ENCODE measurements around the gene FAM76B.
A peak's percentile ranks its signal among the peaks of the same experiment; 100 is the strongest.

Gene FAM76B

DNA sequence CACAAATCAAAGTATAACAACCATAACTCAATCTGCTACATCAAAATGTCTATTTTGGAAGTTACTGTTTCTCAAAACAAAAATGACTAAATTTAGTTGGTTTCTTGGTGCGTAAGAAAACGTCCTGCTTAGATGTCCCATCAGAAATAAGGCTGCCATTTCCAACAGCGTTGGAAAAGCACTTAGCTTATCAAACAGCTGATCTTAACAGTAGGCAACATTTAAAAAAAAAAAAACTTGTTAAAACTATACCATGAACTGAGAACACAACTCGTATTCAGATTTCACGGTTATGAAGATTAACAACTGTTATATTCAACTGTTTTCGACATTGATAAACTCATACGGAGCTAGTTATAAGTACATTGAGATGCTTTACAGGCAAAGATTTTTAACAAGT is 3.1 kb upstream of the FAM76B start:
- no peak for DNase-seq (ENCODE audit: extremely low read depth in 1 of 2, low read depth in 1 of 2)

DNA sequence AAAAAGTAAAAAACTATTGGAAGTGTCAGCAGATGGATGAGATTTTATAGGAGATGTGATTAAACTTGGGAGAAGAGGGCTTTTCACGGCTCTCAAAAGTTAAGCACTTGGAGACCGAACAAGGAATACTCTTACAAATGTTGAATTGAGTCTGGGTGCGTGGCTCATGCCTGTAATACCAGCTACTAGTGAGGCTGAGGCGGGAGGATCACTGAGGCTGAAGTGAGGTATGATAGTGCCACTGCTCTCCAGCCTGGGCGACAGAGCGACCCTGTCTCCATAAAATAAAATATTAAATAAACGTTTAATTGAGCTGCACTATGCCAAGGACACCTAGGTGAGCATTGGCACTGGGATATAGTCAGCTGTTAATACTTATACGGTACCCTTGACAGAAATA is 2.6 kb upstream of the FAM76B start:
- no peak for DNase-seq (ENCODE audit: extremely low read depth in 1 of 2, low read depth in 1 of 2)

DNA sequence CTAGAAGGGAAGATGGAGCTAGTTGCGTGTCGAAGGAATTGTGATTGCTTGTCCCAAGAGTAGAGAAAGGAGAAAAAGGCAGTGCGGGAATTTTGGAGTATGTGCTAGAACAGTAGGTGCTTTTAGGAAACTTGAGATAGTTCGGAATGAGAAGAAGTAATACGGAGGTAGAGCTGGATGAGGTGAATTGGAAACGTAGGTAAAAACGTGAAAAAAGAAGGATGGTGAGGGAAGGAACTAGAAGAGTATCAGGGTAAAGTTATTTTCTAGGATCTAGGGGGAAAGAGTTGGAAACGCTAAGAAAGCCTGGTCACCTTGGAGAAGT is 2.1 kb upstream of the FAM76B start:
- DNase-seq (ENCODE audit: extremely low read depth in 1 of 2, low read depth in 1 of 2): no peak

DNA sequence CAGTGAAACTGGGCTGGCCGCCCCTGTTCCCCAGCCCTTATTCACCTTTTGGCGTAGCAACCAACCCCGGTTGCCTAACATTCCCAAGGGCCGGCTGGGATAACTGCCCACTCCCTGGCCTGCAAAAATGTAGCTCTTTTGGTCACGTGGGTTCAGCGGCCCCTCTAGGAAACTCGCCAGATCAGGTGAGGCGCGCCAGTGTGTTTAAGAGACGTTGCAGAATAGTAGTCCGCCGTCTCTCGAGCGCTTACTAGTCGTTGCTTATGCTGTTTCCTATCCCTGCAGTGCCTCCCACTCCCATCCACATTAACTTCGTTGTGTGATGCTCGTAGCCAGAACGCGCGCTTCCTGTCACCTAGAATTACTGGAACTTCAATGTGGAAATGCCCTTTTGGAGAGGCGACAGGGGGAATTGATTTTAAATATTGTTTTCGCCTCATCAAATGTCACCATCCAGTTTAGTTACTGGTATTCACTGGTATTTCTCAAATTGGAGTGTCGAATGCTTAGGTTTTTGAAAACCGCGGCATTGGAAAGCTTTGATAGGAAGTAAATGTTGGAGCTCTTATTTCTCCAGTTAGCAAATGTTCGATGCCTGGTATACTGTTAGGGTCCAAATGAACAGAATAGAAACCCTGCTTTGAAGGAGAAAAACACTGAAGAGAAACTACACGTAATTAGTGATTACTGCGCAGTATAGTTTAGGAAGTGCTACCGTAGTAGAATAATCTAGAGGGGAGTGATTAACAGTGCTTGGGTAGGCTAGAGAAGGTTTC is 1.5 kb upstream of the FAM76B start:
- DNase-seq (ENCODE audit: extremely low read depth in 1 of 2, low read depth in 1 of 2): peak; percentile 10 to 44

DNA sequence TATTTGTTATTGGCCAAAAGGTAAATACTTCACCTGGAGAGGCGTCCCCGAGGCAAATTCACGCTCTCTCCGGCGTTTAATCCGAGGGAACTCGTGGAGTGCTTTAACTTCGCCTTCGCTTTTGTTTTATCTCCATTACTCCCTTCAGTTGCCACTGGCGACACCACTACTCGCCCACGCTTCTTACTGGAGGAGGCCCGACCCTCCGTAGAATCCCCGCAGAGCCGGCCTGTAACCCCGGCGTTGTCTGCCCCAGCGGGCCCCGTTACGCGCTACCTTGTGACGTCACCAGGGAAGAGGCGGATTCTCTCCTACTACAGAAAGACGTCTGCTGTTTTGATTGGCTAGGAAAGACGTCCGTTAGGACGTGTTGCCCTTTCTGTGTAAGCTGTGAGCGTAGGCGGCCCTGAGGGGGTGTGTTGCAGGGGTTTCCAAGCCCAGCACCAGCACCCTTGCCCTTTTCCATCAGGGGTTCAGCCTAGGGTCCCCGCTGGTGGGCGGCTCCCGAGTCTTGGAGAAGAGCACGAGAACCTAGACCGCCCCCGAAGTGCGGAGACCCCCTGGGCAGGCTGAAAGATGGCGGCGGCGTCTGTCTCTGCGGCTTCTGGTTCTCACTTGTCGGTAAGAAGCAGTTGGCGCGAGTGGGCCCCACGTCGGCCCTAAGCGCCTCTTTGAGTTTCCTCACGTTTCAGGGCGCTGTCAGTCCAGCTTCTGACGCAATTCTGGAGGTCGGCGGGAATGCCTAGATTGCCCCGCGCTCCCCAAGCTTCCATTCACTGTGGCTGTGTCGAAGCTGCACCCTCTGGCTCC is 746 bp upstream of the FAM76B start, which contains the start of gene CEP57:
CEP57 (plus strand) TSS at position 376 of the 810 bp plus-strand sequence; CDS start at position 577, 201 bp downstream.
- peak; percentile 83 to 96 for DNase-seq (ENCODE audit: extremely low read depth in 1 of 2, low read depth in 1 of 2)

DNA sequence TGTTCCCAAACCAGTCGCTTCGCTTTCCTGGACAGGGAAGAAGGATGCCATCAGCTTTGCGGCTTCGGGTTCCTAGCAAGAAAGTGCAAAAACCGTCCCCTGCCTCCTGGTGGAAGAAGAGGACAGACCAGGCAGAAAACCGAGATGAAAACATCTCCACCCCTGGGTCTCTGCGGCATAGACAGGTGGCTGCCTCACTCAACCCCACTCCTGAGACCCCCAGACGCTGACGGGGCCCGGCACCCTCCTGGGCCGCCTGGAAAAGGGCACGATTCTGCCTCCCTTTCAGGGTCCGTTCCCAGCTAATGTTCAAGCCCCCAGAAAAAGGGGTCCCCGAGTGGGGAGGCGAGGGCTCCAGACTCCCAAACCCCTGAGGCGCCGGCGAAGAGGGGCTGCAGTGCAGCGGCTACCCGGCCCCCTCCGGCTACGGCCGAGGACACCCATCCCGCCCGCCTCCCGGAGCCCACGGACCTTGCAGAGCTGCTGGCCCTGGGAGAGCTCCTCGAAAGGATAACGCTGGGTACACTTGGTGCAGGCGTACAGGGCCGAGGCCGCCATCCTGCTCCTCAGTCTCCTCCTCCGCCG is 569 bp downstream of the FAM76B start:
- no peak for DNase-seq (ENCODE audit: extremely low read depth in 1 of 2, low read depth in 1 of 2)

DNA sequence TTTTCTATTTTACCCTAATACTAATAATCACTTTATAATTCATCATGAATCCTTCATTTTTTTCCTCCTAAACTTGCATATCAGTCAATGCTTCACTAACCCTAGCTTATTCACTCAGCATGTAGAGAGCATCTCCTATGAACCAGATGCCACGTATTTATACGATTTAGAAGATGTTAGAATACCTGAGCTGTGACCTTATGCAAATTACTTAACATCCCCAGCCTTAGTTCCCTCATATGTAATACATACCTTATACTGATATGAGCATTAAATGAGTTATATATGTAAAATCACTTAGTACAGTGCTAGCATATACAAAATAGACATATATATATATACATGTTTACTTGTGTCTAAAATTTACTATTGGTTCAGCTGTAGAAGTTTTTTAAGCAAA is 9.0 kb downstream of the FAM76B start:
- DNase-seq (ENCODE audit: extremely low read depth in 1 of 2, low read depth in 1 of 2): no peak

DNA sequence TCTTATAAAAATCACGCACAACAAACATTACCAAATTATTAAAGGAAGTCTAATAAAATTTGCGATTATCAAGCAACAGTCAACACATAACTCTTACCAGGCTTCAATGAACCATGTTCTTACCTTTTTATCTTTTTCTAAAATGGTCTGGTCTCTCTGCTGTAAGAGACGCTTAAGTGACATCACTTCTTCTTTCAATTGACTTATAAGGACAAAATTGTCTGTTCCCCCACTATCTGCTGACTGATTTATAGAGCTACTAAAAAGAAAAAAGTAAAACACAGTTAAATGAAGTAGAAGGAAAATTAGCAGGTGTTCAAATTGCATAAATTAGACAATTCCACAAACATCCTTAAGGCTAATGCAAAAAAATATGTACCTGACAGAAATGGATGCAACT is 10.9 kb downstream of the FAM76B start:
- no peak for DNase-seq (ENCODE audit: extremely low read depth in 1 of 2, low read depth in 1 of 2)

DNA sequence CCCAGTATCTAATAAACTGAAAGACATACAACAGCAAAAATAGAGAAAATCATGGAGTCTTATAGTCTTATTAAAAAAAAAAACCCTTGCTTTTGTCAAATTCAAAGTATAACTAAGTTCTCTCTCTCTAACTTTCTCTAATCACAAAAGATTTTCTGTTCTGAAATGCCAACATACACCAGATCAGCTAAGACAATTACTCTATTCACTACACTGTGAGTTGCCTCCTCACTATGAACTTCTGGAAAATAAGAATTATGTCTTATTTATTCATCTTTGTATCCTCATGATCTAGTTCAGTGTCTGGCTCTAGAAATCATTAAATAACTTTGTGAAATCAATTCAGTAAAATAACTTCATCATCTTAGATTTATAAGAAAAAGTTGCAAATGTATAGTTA is 12.7 kb downstream of the FAM76B start:
- DNase-seq (ENCODE audit: extremely low read depth in 1 of 2, low read depth in 1 of 2): no peak

DNA sequence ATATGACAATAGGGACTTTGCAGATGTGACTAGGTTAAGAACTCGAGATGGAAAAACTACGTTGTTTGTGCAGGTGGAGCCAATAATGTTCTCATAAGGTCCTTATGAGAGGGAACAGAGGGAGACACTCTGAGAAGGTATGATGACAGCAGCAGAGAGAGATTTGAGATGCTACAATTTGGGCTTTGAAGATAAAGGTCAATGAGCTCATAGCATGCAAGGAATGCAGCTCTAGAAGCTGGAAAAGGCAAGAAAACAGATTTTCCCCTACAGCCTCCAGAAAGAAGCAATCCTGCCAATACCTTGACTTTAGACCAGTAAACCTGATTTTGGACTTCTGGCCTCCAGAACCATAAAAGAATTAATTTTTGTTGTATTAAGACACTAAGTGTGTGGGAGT is 21.1 kb downstream of the FAM76B start:
- DNase-seq (ENCODE audit: extremely low read depth in 1 of 2, low read depth in 1 of 2): no peak

DNA sequence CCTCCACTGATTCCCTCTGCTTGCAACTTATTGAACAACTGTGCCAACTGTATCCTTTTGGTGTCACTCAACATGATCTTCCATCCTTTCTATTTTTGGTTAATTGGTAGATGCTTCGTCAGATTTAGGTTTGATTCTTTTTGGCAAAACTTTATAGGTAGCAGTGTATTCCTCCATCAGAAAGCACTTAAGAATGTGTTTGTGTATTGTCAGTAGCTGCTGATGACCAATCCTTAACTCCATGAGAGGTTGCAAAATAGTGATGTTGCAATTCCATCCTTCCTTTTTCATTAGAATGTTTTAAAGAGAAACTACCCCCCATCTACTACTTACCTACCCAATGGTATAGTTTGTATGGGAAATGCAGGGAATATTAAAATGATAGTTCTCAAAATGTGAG is 22.1 kb downstream of the FAM76B start:
- DNase-seq (ENCODE audit: extremely low read depth in 1 of 2, low read depth in 1 of 2): no peak

DNA sequence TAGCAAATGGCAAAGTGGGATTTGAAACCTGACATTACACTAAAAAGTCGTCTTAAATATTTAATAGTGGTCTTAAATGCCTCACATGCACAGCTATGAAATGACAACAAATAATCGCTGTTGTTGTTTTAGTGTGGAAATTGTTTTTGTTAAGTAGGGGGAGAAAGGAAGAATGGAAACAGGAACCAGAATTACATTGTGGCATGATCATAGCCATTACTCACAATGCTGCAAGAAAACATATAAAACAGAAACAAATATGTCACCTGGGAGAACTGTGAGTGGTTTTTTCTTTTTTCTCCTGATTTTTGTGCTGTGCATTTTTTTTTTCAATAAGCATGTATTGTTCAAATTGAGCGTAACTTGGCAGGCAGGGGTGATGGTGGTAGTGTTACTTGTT is 22.9 kb downstream of the FAM76B start:
- no peak for DNase-seq (ENCODE audit: extremely low read depth in 1 of 2, low read depth in 1 of 2)

DNA sequence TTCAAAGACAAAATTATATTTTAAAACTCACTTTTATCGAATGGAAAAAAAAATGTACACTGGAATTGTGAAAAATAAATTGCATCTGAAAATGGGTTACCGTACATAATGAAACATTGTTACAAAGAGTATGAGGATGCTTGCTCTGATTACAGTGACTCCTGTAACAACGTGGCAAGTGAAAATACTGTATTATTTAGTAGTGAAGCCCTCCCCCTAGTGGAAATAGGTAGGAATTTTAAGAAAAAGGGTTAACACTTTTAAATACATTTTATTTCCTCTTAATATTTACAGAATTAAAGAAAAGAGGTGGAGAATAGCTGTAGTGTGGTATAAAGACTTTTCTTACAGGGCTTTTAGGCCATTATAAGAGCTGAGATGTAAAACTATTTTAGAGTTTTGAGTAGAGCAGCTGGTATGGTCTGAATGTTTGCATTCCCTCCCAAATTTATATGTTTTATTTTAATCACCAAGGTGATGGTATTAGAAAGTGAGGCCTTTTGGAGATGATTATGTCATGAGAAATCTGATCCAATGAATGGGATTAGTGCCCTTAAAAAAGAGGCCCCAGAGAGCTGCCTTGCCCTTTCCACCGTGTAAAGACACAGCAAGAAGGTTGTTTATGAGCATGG is 25.2 kb downstream of the FAM76B start:
- DNase-seq (ENCODE audit: extremely low read depth in 1 of 2, low read depth in 1 of 2): no peak

DNA sequence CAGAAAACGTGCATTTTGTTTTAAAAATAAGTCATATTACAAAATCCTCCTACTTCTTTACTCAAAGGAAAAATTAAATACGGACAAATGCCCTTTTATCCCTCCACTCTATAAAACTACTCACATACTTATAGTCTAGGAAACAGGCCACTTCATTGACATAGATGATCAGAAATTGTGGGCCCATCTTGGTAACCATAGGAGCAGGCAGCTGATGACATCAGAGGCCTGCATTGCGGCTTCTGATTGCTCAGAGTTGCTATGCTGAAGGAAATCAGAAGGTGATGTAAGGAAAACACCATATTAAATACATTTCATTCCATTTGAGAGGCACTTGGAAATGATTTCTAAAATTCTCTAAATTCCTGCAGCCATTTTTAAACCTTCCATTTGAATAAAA is 27.0 kb downstream of the FAM76B start:
- no peak for DNase-seq (ENCODE audit: extremely low read depth in 1 of 2, low read depth in 1 of 2)

DNA sequence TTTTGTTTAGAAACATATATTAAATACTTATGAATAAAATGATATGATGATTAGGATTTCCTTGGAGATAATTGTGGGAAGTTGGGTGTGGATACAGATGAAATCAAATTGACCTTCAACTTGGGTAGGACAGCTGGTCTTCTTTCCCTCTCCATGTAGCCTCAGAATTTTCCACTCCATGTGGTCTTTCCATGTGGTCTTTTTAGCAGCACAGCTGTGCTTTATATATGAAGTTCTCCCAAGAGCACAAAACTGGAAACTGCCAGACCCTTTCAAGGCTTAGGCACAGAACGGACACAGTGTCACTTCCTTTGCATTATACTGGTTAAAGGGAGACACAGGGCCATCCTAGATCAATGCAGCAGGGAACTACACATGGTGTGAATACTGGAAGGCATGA is 28.6 kb downstream of the FAM76B start:
- no peak for DNase-seq (ENCODE audit: extremely low read depth in 1 of 2, low read depth in 1 of 2)

DNA sequence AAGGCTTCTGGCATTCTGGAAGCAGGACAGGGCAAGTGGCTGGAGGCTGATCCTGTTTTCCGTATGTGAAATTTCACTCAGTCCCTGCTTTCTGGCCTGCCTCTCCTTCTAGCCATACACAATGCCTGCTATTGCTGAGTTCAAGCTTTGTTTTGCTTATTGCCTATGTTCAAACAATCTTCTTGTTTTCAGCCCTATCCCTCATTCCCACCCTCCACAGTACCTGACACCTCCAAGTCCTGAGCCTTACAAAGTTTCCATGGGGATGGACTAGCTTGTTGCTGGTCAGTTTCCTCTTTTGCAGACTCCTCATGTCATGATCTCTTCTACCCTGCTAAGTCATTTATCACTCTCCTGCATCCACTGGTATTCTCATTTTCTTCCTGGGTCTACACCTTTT is 38.1 kb downstream of the FAM76B start:
- no peak for DNase-seq (ENCODE audit: extremely low read depth in 1 of 2, low read depth in 1 of 2)

DNA sequence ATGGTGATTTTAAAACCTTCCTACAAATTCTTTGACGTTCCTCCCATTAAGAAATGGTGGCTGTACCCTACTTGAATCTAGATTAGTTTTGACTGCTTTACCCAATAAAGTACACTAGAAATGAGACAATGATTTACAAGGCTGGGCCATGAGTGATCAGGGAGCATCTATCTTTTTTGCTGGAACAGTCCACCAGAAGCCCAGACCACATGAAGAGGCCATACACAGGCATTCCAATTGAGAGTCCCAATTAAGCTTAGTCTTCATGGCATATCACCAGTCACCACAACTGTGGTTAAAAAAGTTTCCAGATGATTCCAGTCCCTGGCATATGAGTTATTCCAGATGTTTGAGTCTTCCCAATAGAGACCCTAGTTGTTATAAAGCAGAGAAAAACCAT is 39.5 kb downstream of the FAM76B start:
- DNase-seq (ENCODE audit: extremely low read depth in 1 of 2, low read depth in 1 of 2): no peak

DNA sequence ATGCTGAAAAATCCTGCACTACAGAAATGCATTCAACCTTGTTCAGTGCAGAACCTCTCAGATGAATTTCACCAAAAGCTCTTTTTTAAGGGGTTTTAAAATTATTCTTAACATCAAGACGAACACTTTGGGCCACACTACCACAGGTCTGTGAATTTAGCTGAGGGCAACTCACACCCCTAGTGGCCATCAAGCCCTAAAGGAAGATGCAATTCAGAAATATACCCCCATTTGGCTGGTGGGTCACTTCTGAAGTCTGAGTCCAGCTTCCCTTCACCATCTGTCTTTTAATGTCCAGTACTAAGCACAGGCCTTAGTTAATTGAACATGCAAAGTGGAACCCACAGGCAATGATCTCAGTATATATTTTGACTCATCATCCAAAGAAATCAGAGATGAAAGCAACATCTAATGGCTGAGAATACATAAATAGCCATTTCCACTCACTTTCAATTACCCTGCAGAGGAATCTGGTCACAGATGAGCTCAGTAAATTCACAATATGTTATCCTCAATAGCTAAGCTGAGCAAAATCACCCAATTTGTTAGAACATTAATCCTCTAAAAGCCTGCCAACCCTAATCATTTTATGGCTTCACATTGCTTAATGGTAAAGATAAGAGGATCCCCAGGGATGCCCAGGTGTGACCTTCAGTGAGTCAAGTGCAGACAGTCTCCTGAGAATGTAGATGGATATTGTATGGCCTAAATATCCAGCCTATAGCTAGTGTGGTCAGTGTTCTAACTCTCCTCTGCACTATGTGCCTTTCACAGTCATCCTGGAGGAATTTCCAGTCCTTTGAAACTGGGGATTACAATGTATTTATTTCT is 50.3 kb downstream of the FAM76B start:
- DNase-seq (ENCODE audit: extremely low read depth in 1 of 2, low read depth in 1 of 2): no peak

DNA sequence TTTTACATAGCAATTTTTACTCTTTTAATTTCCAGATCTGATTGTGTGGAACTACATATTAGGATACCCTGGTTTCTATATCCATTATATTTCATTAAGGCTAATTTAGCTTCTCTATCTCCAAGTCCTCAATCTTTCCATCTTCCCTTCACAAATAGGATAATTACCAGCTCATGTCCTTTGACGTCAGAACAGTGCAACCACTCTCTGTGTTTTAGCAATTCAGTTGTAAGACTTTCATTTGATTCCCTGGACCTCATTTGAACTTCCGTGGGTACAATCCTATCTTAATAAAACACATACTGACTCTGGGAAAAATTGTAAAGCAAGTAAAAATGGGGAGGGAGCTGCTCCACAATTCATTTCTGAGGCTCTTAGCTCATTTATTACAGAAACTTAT is 52.8 kb downstream of the FAM76B start:
- no peak for DNase-seq (ENCODE audit: extremely low read depth in 1 of 2, low read depth in 1 of 2)

DNA sequence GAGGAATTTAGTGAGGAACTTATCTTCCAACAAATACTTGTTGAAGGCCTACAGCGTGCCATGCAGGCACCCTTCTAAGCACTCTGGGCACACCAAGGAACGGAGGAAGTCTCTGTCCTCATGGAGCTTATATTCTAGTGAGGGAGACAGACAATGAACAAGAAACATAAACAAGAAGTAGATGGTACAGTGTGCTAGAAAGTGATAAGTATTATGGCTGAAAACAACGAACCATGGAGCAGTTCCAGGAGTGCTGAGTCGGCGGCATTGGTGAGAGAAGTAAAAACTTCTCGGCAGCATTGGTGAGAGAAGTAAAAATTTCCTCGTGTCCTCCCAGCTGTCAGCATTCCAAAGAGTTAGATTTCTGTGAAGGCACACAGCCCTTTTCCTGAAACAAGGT is 53.2 kb downstream of the FAM76B start:
- DNase-seq (ENCODE audit: extremely low read depth in 1 of 2, low read depth in 1 of 2): no peak
